H9 (cell line): ENCODE results near the gene OVAAL. TPM values are rescaled to one million over a fixed set of nuclear protein-coding genes. Genes with fewer than 3 reads are reported as not detected.

Experiments
- DNase-seq: peaks from one replicate; pipeline ENCODE4 v3.0.0-alpha.2; 2017
- H2AFZ ChIP-seq: one replicate; pipeline ENCODE4 v1.6.1; 2013; ENCODE audit warnings: mild to moderate bottlenecking, low read length, control low read depth, moderate library complexity
- H2AK5ac ChIP-seq: 2 replicates; pipeline ENCODE4 v1.6.1; 2013; ENCODE audit warnings: low read length, control low read depth, mixed read lengths; ENCODE audit not compliant: insufficient read length
- H2BK120ac ChIP-seq: one replicate; pipeline ENCODE4 v1.6.1; 2013; ENCODE audit warnings: low read depth, mild to moderate bottlenecking, low read length, control low read depth, inconsistent platforms; ENCODE audit not compliant: poor library complexity, severe bottlenecking
- H2BK12ac ChIP-seq: 2 replicates; pipeline ENCODE4 v1.6.1; 2013; ENCODE audit warnings: low read length, control low read depth, mixed read lengths, low read depth; ENCODE audit not compliant: insufficient read length
- H2BK15ac ChIP-seq: 2 replicates; pipeline ENCODE4 v1.6.1; 2013; ENCODE audit warnings: low read depth, low read length, control low read depth
- H2BK20ac ChIP-seq: one replicate; pipeline ENCODE4 v1.6.1; 2013; ENCODE audit warnings: low read depth, mild to moderate bottlenecking, low read length, control low read depth, inconsistent platforms; ENCODE audit not compliant: poor library complexity, severe bottlenecking
- H2BK5ac ChIP-seq: 2 replicates; pipeline ENCODE4 v1.6.1; 2013; ENCODE audit warnings: low read length, control low read depth, mixed read lengths; ENCODE audit not compliant: insufficient read length
- H3K14ac ChIP-seq: 2 replicates; pipeline ENCODE4 v1.6.1; 2013; ENCODE audit warnings: low read length, control low read depth; ENCODE audit not compliant: insufficient read depth
- H3K18ac ChIP-seq: 2 replicates; pipeline ENCODE4 v1.6.1; 2013; ENCODE audit warnings: low read depth, mild to moderate bottlenecking, mixed read lengths, low read length, control low read depth; ENCODE audit not compliant: insufficient read length
- H3K23ac ChIP-seq: 2 replicates; pipeline ENCODE4 v1.6.1; 2013; ENCODE audit warnings: low read length, control low read depth, mixed read lengths, low read depth; ENCODE audit not compliant: insufficient read length
- H3K23me2 ChIP-seq: 2 replicates; pipeline ENCODE4 v1.6.1; 2013; ENCODE audit warnings: low read depth, mild to moderate bottlenecking, mixed read lengths, low read length, control low read depth; ENCODE audit not compliant: insufficient read length, poor library complexity, severe bottlenecking
- H3K27ac ChIP-seq: 2 replicates; pipeline ENCODE4 v1.5.1; 2013; ENCODE audit warnings: low read length, control low read depth, mixed read lengths, low read depth; ENCODE audit not compliant: insufficient read length
- H3K27me3 ChIP-seq: 2 replicates; pipeline ENCODE4 v1.6.1; 2013; ENCODE audit warnings: low read length, control low read depth, inconsistent platforms; ENCODE audit not compliant: insufficient read depth
- H3K4ac ChIP-seq: 2 replicates; pipeline ENCODE4 v1.6.1; 2013; ENCODE audit warnings: low read depth, mild to moderate bottlenecking, control low read depth, inconsistent platforms, low read length, moderate library complexity
- H3K4me1 ChIP-seq: 2 replicates; pipeline ENCODE4 v1.6.1; 2013; ENCODE audit warnings: low read length, control low read depth, inconsistent platforms; ENCODE audit not compliant: insufficient read depth
- H3K4me2 ChIP-seq: 2 replicates; pipeline ENCODE4 v1.6.1; 2013; ENCODE audit warnings: low read length, control low read depth, mixed read lengths; ENCODE audit not compliant: insufficient read length, insufficient read depth
- H3K56ac ChIP-seq: 2 replicates; pipeline ENCODE4 v1.6.1; 2013; ENCODE audit warnings: low read depth, mild to moderate bottlenecking, mixed read lengths, low read length, control low read depth; ENCODE audit not compliant: insufficient read length
- H3K79me1 ChIP-seq: 2 replicates; pipeline ENCODE4 v1.6.1; 2013; ENCODE audit warnings: low read depth, mild to moderate bottlenecking, moderate library complexity, low read length, control low read depth, inconsistent platforms; ENCODE audit not compliant: insufficient read depth, poor library complexity, severe bottlenecking
- H3K79me2 ChIP-seq: 2 replicates; pipeline ENCODE4 v1.6.1; 2013; ENCODE audit warnings: low read length, control low read depth, inconsistent platforms; ENCODE audit not compliant: insufficient read depth
- H3K9ac ChIP-seq: 2 replicates; pipeline ENCODE4 v1.6.1; 2013; ENCODE audit warnings: low read length, control low read depth, mixed read lengths; ENCODE audit not compliant: insufficient read length; ENCODE audit errors: extremely low read depth
- H3K9me3 ChIP-seq: one replicate; pipeline ENCODE4 v1.6.1; 2013; ENCODE audit warnings: low read depth, low read length, inconsistent platforms; ENCODE audit not compliant: control insufficient read depth
- H3T11ph ChIP-seq: one replicate; pipeline ENCODE4 v1.6.1; 2013; ENCODE audit warnings: mild to moderate bottlenecking, low read length, control low read depth, inconsistent platforms
- H4K20me1 ChIP-seq: one replicate; pipeline ENCODE4 v1.6.1; 2013; ENCODE audit not compliant: control insufficient read depth, insufficient read length, insufficient read depth
- H4K5ac ChIP-seq: 2 replicates; pipeline ENCODE4 v1.6.1; 2013; ENCODE audit warnings: low read depth, mild to moderate bottlenecking, mixed read lengths, low read length, control low read depth; ENCODE audit not compliant: insufficient read length
- H4K8ac ChIP-seq: replicated peaks from 2 replicates; pipeline ENCODE4 v1.6.1; 2013; ENCODE audit warnings: low read length, control low read depth, mixed read lengths, low read depth; ENCODE audit not compliant: insufficient read length
- H4K91ac ChIP-seq: 2 replicates; pipeline ENCODE4 v1.6.1; 2013; ENCODE audit warnings: low read depth, mild to moderate bottlenecking, moderate library complexity, mixed read lengths, low read length, control low read depth; ENCODE audit not compliant: insufficient read length
- H3K27ac Mint-ChIP-seq, 3 experiments: 2 replicates in 2 of 3; 3 replicates in 1 of 3; pipeline ENCODE4 v1.8.0; 2020 to 2021; ENCODE audit warnings: mixed read lengths in 3 of 3, mild to moderate bottlenecking in 1 of 3, moderate library complexity in 1 of 3
- H3K27me3 Mint-ChIP-seq: 2 replicates; pipeline ENCODE4 v1.8.0; 2021; ENCODE audit warnings: low read depth, mild to moderate bottlenecking, moderate library complexity, mixed read lengths
- H3K36me3 Mint-ChIP-seq, 3 experiments: 2 replicates in 2 of 3; 3 replicates in 1 of 3; pipeline ENCODE4 v1.8.0; 2020 to 2021; ENCODE audit warnings: low read depth in 3 of 3, mixed read lengths in 3 of 3; ENCODE audit not compliant: insufficient read depth in 1 of 3
- H3K4me1 Mint-ChIP-seq, 2 experiments: 2 replicates each; pipeline ENCODE4 v1.8.0; 2020; ENCODE audit warnings: mixed read lengths in 2 of 2
- H3K4me3 Mint-ChIP-seq, 2 experiments: 2 replicates in 1 of 2; 3 replicates in 1 of 2; pipeline ENCODE4 v1.8.0; 2020 to 2021; ENCODE audit warnings: mild to moderate bottlenecking in 2 of 2, mixed read lengths in 2 of 2, moderate library complexity in 1 of 2
- H3K9me3 Mint-ChIP-seq, 2 experiments: 2 replicates in 1 of 2; 3 replicates in 1 of 2; pipeline ENCODE4 v1.8.0; 2020; ENCODE audit warnings: mild to moderate bottlenecking in 2 of 2, mixed read lengths in 2 of 2, moderate library complexity in 1 of 2
- CTCF ChIP-seq: fragments of 200-600 bp; sonication (generic); conservative IDR thresholded peaks from 3 replicates; pipeline ENCODE4 v1.8.0; 2021; ENCODE audit warnings: antibody characterized with exemption, mild to moderate bottlenecking
- WGBS: extraction: QIAGEN DNeasy Blood & Tissue Kit; methylation state at CpG from one replicate; pipeline ENCODE4 v1.1.7; 2013; ENCODE audit warnings: missing lambda C conversion rate, low lambda C conversion rate, mixed read lengths; ENCODE audit not compliant: insufficient read length; ENCODE audit errors: extremely low coverage; 5-methylcytosine and 5-hydroxymethylcytosine counted together
- total RNA-seq: library from RNA; stranded (reverse); gene quantifications from 2 replicates; pipeline ENCODE4 v1.2.1, GENCODE V29; 2021

Gene OVAAL
- total RNA-seq, 1 experiment from 2014 or later = not detected

GRCh38 chr1:180611016-180611930 is 52.5 kb downstream of the OVAAL start:
- Histone ChIP-seq H4K91ac (no peak overlapping the region), H3K9ac (no peak overlapping the region), H3K18ac (no peak overlapping the region), H3K4me1 (no peaks in the 10 kb centered on the region; the same call in 1 of the 2 replicates), H3K14ac (no peak overlapping the region), H4K8ac (no peak overlapping the region), H4K20me1 (no peaks in the 10 kb centered on the region), H2BK15ac (no peak overlapping the region), H3K79me1 (no peaks in the 10 kb centered on the region), H3K27ac (no peak overlapping the region), H2BK20ac (no peak overlapping the region), H3K4ac (no peak overlapping the region), H3K79me2 (no peaks in the 10 kb centered on the region), H2BK5ac (no peak overlapping the region), H3K4me2 (no peak overlapping the region), H3K27me3 (no peaks in the 10 kb centered on the region), H3T11ph (no peak overlapping the region), H3K23ac (no peak overlapping the region), H2BK120ac (no peak overlapping the region), H3K9me3 (no peaks in the 10 kb centered on the region), H2AFZ (no peak overlapping the region), H4K5ac (no peak overlapping the region), H3K56ac (no peak overlapping the region), H3K23me2 (no peaks in the 10 kb centered on the region), H2AK5ac (no peak overlapping the region), H2BK12ac (no peak overlapping the region)
- Mint-ChIP-seq H3K4me1 (peaks cover 22 to 23% of the 10 kb centered on the region in 2 experiments), H3K9me3 (no peaks in the 10 kb centered on the region), H3K27me3 (no peaks in the 10 kb centered on the region), H3K27ac (no peak overlapping the region; a peak in 1 of 7 replicates), H3K36me3 (no peaks in the 10 kb centered on the region), H3K4me3 (no peak overlapping the region)
- no peak for TF ChIP-seq CTCF
- no CpG with 5 or more reads among the region's 9 CpGs for WGBS
- DNase-seq = no peak
